ENCODE measurements around the gene EFHD1. TPM values are rescaled to one million over a fixed set of nuclear protein-coding genes. Genes with fewer than 3 reads are reported as not detected.

Gene EFHD1
- total RNA-seq, 1 donor from 2014 or later = 16.6 TPM

- no peak overlapping the region for H3K4me3 ChIP-seq (ENCODE audit: low read depth, low read length)
- TF ChIP-seq, protein P1, sequence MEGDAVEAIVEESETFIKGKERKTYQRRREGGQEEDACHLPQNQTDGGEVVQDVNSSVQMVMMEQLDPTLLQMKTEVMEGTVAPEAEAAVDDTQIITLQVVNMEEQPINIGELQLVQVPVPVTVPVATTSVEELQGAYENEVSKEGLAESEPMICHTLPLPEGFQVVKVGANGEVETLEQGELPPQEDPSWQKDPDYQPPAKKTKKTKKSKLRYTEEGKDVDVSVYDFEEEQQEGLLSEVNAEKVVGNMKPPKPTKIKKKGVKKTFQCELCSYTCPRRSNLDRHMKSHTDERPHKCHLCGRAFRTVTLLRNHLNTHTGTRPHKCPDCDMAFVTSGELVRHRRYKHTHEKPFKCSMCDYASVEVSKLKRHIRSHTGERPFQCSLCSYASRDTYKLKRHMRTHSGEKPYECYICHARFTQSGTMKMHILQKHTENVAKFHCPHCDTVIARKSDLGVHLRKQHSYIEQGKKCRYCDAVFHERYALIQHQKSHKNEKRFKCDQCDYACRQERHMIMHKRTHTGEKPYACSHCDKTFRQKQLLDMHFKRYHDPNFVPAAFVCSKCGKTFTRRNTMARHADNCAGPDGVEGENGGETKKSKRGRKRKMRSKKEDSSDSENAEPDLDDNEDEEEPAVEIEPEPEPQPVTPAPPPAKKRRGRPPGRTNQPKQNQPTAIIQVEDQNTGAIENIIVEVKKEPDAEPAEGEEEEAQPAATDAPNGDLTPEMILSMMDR (conservative IDR thresholded peaks at IDR 0.05; ENCODE audit: low read depth, low read length) = no peak
- DNase-seq (ENCODE audit: low read depth) = no peak
Measured at GRCh38 chr2:232647261-232647660, 13.9 kb downstream of the EFHD1 start.

DNA sequence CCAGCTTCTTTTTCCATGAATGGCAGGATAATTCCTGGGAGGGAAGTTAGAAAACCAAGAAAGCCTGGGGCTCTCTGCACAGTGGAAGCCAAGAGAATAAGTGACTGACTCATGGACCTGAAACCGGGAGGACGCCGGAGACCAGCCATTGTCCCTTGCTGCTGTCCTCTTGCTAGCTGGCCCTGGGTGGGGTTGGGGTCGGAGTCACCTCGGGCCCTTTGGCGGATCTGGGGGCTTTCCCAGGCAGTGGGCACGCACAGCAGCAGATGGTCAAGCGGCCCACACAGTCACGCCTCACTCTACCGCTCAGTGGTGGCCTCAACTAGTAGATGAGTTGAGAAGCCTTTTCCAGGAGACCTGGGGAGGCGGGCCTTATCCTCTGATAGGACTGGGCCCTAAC, 15.6 kb downstream of the EFHD1 start:
- no peak overlapping the region for H3K4me3 ChIP-seq (ENCODE audit: low read depth, low read length)
- TF ChIP-seq, protein P1 (conservative IDR thresholded peaks at IDR 0.05; ENCODE audit: low read depth, low read length) = no peak
- no peak for DNase-seq (ENCODE audit: low read depth)

DNA sequence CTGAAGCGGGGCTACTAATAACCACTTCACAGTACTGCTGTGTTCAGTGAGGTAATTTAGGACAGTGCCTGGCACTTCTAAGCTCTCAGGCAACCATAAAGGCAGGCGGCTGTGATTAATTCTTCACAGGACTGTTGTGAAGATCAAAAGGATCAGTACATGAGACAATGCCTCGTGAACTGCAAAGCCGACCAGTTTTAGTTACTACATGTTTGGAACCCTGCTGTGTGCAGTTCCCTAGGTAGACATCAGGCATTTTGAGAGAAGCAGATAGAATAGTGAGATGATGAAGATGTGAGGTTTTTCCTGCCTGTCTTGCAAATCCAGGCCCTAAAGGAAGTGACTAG, 19.1 kb downstream of the EFHD1 start:
- no peak for DNase-seq (ENCODE audit: low read depth)
- no peak overlapping the region for H3K4me3 ChIP-seq (ENCODE audit: low read depth, low read length)
- TF ChIP-seq, protein P1 (conservative IDR thresholded peaks at IDR 0.05; ENCODE audit: low read depth, low read length) = no peak

DNA sequence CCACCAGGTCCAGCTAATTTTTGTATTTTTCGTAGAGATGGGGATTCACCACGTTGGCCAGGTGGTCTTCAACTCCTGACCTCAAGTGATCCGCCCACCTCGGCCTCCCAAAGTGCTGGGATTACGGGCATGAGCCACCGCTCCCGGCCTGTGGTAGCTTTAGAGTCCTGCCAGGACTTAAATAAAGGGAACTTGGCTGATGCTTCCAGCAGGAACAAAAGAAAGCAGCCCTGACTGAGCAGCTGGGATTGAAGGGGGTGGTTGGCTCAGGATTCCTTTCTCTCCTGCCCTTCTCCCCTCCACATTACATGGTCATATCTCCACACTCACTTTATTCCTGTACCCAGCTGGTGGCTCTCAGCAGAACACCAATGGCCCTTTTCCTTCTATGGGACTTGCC, 20.0 kb downstream of the EFHD1 start:
- H3K4me3 ChIP-seq (ENCODE audit: low read depth, low read length) = no peak overlapping the region
- no peak for DNase-seq (ENCODE audit: low read depth)
- TF ChIP-seq, protein P1 (conservative IDR thresholded peaks at IDR 0.05; ENCODE audit: low read depth, low read length) = no peak

DNA sequence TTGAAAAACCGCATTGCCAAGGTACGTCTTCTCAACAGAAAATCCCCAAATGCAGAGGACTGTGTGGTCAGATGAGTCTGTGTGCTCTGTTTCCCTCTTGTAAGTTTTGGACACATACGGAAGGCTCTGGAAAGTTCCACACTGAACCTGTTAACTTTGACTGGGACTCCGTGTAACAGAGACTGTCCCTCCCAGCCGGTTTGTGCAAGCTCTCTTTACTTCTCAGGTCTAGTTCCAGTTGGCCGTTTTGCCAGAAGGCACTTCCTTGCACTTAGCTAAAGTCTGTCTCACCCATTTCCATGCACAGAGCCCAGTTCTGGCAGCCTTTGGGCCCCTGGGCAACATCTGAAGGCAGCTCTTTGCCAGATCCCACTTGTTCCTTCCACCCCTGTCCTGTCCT, 22.0 kb downstream of the EFHD1 start:
- DNase-seq (ENCODE audit: low read depth) = no peak
- TF ChIP-seq, protein P1 (conservative IDR thresholded peaks at IDR 0.05; ENCODE audit: low read depth, low read length) = no peak
- H3K4me3 ChIP-seq (ENCODE audit: low read depth, low read length) = no peak overlapping the region

DNA sequence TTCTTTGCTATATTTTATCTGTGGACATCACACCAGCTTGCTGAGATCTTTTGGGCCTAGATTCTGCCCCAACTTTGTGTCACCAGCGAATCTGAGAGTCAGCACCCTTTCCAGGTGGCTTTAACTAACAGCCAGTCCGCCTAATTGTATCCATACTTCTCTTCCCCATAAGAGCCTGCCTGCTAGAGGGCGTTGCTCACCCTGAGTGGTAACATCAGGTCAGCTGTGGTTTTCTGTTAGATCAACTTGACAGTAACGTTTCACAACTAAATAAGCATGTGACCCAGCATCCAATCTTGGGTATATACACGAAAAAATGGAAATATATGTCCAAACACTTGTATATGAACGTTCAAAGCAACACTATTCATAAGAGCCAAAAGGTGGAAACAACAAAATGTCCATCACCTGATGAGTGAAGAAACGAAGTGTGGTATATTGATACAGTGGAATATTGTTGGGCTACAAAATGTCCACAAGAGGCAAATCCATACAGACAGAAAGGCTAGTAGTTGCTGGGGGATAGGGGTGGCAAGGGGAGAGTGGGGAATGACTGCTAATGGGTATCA, 24.9 kb downstream of the EFHD1 start:
- TF ChIP-seq, protein P1 (conservative IDR thresholded peaks at IDR 0.05; ENCODE audit: low read depth, low read length) = peak; percentile 38
- no peak overlapping the region for H3K4me3 ChIP-seq (ENCODE audit: low read depth, low read length)
- DNase-seq (ENCODE audit: low read depth) = no peak

DNA sequence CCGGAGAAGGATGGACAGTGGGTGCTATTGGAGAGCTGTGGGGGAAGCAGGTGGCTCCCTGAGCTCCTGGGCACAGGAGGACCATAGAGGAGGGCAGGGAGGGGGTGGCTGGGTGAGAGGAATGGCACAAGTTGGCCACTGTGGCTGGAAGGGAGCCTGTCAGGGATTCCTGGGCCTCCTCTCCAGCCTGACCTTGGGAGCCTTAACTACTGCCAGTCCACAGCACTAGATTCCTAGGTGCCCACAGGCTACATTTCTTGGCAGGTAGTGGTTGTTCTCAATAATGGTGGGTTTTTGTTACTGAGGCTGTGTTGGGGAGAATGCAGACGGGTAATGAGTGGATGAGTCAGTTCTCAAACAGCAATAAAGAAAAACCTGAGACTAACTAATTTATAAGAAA, 26.0 kb downstream of the EFHD1 start:
- no peak overlapping the region for H3K4me3 ChIP-seq (ENCODE audit: low read depth, low read length)
- DNase-seq (ENCODE audit: low read depth) = no peak
- TF ChIP-seq, protein P1 (conservative IDR thresholded peaks at IDR 0.05; ENCODE audit: low read depth, low read length) = no peak
